LoVo (cell line): ENCODE data around the gene TLL1.

Experiments
- DNase-seq: peaks from one replicate; pipeline ENCODE4 v3.0.0-alpha.2; 2016; ENCODE audit warnings: low spot score

TLL1 gene

GRCh38 chr4:165971933-165972332 lies 98.9 kb downstream of the TLL1 start:
- DNase-seq = peak; percentile 48

GRCh38 chr4:165972747-165973146 lies 99.7 kb downstream of the TLL1 start:
- no peak for DNase-seq

- DNase-seq = no peak
These were observed 109.9 kb downstream of the TLL1 start for GRCh38 chr4:165982934-165983333.

DNA sequence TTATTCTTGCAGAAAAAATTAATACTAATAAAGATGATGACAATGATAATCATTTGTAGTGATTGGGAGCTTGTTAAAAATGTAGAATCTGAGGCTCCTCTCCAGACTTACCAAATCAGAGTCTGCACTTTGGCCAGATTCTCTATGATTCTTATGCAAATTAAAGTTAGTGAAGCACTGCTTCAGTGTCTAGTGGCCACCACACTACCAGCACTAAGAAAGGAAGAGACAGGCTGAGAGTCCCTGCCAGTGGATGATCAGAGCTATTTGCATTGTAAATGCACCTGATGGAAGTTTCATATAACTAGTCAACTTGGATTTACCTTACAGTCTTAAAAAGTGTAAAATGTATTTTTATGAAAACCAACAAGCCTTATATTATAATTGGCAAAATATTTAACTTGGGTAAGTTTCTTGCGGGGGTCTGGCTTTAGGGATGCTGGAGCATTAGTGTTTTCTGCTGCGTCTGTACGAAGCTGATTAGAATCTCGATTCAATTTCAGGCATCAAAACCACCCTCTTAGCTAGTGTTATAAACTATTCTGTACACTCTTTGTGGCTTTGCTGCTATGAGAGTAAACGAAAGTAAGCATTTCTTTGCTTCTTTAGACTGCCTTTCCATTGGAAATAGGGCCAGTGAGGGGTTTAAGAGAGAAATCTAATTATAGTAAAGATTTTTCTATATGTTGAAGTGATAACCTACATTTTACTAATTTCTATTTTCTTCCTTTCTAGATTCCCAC lies 114.1 kb downstream of the TLL1 start:
- no peak for DNase-seq

- DNase-seq = no peak
These were observed 118.5 kb downstream of the TLL1 start for GRCh38 chr4:165991325-165992180.

DNA sequence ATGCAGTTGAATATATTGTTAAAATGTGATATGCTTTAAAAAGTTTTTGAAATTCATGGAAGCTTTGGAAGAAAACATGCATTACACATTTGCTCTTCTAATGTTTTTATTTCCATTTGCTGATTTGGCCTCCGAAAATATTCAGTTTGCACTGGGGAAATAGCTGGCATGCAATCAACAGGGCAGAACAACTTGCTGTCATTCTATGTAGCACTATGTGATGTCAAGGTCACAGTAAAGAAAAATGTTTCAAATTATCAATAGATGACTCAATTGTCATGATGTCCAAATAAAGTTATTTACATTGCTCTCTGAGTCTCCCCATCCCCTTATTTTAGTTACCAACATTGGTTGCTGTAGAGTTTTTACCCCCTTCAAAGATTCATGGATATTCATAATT lies 119.2 kb downstream of the TLL1 start:
- DNase-seq = no peak

DNA sequence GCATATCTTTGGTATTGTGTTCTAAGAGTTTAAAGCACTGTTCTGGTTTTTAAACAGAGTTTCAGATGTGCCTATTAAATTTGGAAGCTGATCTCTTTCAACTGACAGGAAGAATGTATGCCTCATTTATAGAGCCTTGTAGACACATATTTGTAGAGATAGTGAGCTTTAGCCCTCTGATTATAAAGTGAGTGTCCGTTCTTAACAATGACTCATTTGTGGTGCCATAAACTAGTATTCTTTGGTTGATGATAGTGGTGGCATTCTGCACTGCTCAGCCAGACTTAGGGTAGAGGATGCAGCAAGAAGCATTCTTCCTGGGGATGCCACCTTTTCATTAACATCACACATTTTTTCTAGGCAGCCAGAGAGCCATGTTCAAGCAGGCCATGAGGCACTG lies 121.7 kb downstream of the TLL1 start:
- no peak for DNase-seq

DNA sequence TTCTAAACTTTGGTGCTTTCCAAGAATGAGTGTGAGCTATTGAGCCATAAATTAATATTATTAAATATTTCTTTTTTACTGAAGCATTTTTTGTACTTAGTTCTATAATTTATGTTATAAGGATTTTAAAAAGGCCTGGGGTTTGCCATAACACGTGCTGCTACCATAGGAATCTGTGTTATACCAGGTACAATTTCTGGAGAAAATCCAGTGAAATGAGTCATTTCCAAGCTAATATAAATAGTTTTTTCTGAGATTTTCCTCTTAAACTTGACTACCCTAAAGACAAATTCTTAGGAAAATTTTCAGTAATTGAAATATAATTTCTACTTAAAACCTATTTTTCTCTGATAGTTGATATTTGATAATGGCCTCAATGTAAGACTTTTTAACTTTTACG lies 130.8 kb downstream of the TLL1 start:
- DNase-seq = no peak

GRCh38 chr4:166006217-166006616 lies 133.2 kb downstream of the TLL1 start:
- no peak for DNase-seq

- no peak for DNase-seq
These were observed 135.5 kb downstream of the TLL1 start for GRCh38 chr4:166008510-166008909.

GRCh38 chr4:166012129-166013030 lies 139.3 kb downstream of the TLL1 start:
- peak; percentile 11 for DNase-seq

- peak; percentile 69 for DNase-seq
These were observed 141.4 kb downstream of the TLL1 start for GRCh38 chr4:166014411-166014810.

- DNase-seq = no peak
These were observed 144.8 kb downstream of the TLL1 start for GRCh38 chr4:166017804-166018203.

GRCh38 chr4:166019441-166020220 lies 146.6 kb downstream of the TLL1 start:
- DNase-seq = no peak

- no peak for DNase-seq
These were observed 148.6 kb downstream of the TLL1 start for GRCh38 chr4:166021617-166022016.

GRCh38 chr4:166034965-166035364 lies 161.9 kb downstream of the TLL1 start:
- no peak for DNase-seq

- DNase-seq = no peak
These were observed 166.8 kb downstream of the TLL1 start for GRCh38 chr4:166039822-166040221.

DNA sequence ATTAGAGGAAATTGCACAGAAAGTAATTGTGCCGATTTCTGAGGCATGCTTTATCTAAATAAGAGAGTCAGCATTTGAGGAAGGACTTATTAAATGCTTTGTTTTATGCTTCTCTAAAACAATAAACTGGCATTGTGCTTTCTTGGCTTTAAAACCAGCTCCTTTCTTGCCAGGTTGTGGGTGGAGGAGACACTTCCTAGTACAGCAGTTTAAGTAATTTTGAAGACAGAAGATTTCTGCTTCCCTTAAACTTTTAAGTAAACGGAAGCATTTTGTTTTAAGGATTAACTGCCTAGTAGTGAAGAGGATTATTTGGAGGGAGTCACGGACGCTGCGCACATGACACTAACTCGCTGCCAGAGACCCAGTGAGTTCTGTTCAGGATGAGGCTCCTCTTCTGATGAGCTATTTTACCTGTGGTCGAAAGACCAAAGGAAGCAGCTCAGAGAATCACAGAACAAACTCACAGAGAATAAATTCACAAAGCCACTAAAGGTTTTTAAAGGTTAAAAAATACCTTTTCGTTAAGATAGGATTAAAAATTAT lies 169.5 kb downstream of the TLL1 start:
- DNase-seq = no peak

DNA sequence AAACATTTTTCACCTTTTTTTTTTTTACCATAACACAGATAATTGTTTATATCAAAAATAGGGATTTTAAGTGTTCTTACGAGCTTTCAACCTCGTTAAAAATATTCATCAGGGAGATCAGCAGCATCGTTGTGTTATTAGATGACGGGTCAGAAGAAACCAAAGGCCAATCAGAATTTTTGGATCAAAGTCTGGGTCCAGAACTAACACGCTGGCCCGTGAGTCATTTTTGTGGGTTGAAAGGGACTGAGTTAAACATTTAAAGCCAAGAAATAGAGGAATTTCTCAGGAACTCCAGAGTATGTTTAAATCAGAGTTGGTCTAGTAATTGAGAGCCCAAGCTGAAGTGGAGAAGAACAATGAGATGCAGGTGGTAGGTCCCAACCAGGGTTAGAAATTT lies 170.8 kb downstream of the TLL1 start:
- no peak for DNase-seq

DNA sequence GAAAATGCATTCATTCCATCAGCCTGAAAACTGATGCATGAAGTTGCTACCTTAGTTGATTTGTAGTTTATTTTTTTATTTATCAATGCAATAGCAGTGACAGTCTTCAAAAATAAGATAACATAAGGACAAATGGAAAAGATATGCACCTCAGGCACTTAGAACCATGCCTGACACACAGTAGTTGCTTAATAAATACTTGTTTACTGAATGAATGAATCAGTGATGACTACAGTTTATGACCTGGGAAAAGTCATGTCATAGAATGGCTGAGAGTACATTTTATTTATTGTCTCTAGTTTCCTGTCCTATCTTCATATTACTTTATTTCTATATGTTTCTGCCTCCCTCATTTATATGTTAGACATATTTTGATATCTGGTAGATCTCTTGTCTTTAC lies 171.8 kb downstream of the TLL1 start:
- DNase-seq = no peak

- no peak for DNase-seq
These were observed 172.4 kb downstream of the TLL1 start for GRCh38 chr4:166045457-166045856.
